HG02623 (cell line): Measurements from ENCODE around the gene CDY1B.
"Not testable (repeated sequence)": the region's sequence is repeated elsewhere in the genome, so short reads cannot be mapped to it uniquely, and the experiment has no call there.

ENCODE experiments used
- ATAC-seq: cut with Tn5 transposase; IDR thresholded peaks from one replicate; pipeline ENCODE4 v1.9.1; 2021; ENCODE audit warnings: moderate library complexity; ENCODE audit not compliant: unreplicated experiment

Gene CDY1B, protein sequence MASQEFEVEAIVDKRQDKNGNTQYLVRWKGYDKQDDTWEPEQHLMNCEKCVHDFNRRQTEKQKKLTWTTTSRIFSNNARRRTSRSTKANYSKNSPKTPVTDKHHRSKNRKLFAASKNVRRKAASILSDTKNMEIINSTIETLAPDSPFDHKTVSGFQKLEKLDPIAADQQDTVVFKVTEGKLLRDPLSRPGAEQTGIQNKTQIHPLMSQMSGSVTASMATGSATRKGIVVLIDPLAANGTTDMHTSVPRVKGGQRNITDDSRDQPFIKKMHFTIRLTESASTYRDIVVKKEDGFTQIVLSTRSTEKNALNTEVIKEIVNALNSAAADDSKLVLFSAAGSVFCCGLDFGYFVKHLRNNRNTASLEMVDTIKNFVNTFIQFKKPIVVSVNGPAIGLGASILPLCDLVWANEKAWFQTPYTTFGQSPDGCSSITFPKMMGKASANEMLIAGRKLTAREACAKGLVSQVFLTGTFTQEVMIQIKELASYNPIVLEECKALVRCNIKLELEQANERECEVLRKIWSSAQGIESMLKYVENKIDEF

DNA sequence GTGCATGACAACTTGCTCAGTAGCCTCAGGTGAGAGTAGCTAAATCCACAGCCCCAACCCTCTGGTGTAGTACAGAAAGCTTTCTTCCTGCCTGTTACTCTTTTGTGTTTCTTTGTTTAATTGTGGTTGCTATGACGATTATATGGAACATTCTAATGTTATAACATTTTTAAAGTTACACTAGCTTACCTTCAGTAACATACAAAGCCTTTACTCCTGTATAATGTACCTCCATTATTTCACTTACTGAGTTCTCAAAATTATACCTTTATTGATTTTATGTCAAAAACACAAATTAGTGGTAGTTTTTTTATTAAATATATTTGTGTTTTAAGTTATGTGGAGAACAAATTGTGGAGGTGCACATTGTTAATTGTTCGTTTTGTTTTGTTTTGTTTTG is at the start of gene CDY1B:
Gene CDY1B, minus strand, starts transcription at position 101 of the 400 bp plus-strand sequence. CDS start 331 bp downstream, outside the sequence.
- not testable (repeated sequence) for ATAC-seq

DNA sequence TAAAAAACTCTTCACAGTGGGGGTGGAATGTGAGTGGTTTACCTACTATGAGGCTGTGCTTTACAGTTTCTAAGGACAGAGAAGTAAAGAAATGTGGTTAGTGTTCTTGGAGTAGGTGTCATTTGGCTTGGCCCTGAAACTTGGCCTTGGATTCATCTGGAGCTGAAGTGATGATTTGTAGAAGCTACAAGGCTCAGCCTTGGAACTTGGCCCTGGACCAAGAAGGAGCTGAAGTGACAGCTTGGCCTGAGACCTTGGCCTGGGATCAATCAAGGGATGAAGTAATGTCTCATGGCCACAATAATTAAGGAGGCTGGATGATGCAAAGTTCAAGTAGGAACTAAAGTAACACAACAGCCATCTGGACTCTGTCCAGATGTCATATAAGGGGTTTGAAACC is 1.7 kb upstream of the CDY1B start:
- not testable (repeated sequence) for ATAC-seq

DNA sequence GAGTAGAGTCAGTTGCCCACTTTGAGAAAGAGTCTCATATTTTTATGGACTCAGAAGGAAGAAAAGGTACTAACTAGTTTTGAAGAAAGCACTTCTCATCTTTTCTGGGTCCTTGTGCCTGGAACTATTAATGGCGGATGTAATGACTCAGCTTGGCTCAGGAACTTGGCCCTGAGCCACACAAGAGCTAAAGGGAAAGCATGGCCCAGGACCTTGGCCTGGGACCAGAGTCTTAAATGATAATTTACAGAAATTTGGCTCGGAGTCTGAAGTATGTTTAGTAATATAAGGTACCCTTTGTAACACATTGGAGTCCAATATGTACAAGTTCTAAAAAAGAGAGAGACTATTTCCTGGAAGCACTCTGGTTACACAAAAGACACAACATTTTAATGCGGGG is 4.6 kb downstream of the CDY1B start:
- not testable (repeated sequence) for ATAC-seq

DNA sequence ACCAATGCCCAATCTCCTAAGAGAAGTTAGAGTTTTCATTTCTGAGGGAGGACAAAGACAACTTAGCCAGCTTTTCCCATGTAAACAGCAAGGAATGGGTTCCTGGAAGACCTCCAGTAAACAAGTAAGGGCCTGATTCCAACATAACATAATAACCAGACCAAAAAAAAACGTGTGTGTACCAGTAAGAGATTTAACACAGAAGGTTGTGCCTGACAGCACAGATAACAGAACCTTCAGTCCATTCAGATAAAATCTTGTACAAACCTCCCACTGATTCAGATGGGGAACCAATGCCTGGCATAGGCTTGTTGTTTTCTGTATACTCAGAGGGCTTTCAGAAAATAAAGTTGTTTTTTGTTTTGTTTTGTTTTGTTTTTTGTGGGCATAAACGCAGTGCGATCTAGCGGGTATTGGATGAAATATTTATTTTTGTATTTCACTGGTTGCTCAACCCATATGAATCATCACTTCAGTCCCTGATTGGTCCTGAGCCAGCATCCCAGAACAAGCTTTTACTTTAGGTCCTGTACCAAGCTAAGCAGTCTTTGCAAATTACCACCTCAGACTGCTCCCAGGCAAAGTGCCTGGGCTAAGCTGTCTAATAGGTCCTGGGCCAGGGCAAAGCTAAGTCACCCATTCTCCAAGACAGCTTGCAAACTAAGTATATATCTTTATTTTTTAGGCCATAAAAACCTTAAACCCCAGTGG is 8.7 kb downstream of the CDY1B start:
- not testable (repeated sequence) for ATAC-seq

DNA sequence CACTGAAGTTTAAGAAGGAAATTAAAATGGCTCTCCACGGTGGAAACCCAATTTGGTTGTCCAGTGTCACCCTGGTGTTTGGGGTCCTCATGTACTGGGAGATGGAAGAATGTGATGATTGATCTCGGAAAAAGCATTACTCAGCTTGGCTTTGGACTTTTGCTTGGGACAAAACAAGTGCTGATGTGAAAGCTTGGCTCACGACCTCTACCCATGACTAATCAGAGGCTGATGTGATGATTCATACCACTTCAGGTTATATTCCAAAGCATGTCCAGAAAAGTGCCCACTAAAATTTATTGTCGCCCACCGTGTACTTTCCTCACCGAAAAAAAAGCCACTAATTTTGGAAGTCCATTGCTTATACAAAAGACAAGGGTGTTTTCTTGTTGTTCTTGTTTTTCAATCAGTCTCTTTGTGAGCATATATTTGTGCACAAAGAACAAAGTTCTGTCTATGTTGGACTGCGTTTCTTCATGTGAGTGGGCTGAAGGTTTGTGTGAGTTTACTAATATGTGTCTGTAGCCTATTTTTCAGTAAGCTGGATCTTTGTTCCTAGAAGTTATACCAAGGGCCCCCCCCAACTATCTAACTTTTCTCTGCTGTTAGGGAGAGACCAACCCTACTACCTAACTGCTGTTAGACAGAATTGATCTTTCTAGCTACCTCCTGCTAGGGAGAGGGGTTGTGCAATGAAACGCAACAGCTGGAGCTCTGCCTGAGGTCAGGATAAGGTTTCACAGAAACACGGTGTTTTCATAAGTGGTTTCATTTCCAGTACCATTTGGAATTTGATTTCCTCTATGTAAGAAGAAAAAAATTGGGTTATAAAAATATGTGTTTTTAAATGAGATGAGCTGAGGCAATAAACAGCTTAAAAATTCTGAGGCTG is 21.4 kb downstream of the CDY1B start:
- ATAC-seq: not testable (repeated sequence)
